Activated CD4-positive, alpha-beta T cell treated with anti-CD3 and anti-CD28 coated beads for 36 hours (primary cell): ENCODE results near the gene ZFYVE28. TPM values are rescaled to one million over a fixed set of nuclear protein-coding genes. Genes with fewer than 3 reads are reported as not detected.
"Not testable (repeated sequence)": the region's sequence is repeated elsewhere in the genome, so short reads cannot be mapped to it uniquely, and the experiment has no call there.

Experiments
- ATAC-seq: fragments of 200-7000 bp; cut with Tn5 transposase; one replicate; pipeline ENCODE4 v1.10.0; 2021; ENCODE audit warnings: mild to moderate bottlenecking, moderate library complexity
- CTCF ChIA-PET: fragments of 350-600 bp; sonication (Branson Sonifier 250); formaldehyde crosslinking; loops from one replicate; lab custom pipeline; 2021; ENCODE audit warnings: antibody characterized with exemption; lab: Charles Lee
- POLR2A ChIA-PET: fragments of 350-600 bp; sonication (Branson Sonifier 250); formaldehyde crosslinking; loops from one replicate; lab custom pipeline; 2021; ENCODE audit warnings: antibody characterized with exemption, inconsistent platforms; lab: Charles Lee
- DNase-seq: peaks from one replicate; pipeline ENCODE4 v3.0.0-alpha.2; 2020
- H3K27ac Mint-ChIP-seq: one replicate; pipeline ENCODE4 v1.8.0; 2021; ENCODE audit warnings: mixed read lengths
- H3K27me3 Mint-ChIP-seq: one replicate; pipeline ENCODE4 v1.8.0; 2021; ENCODE audit warnings: mixed read lengths
- H3K36me3 Mint-ChIP-seq: one replicate; pipeline ENCODE4 v1.8.0; 2021; ENCODE audit warnings: low read depth, mixed read lengths
- H3K4me1 Mint-ChIP-seq: one replicate; pipeline ENCODE4 v1.8.0; 2021; ENCODE audit warnings: mixed read lengths
- H3K4me3 Mint-ChIP-seq: one replicate; pipeline ENCODE4 v1.8.0; 2021; ENCODE audit warnings: mild to moderate bottlenecking, moderate library complexity, mixed read lengths
- H3K9me3 Mint-ChIP-seq: one replicate; pipeline ENCODE4 v1.8.0; 2021; ENCODE audit warnings: low read depth, mixed read lengths
- intact Hi-C, 2 experiments: fragments of 100-400 bp; cut with DNase I in 1 of 2; cut with micrococcal nuclease in 1 of 2; formaldehyde crosslinking; loops; one replicate each; pipeline versions ENCODE4 v1.14.2 to v1.15.1; 2022 to 2024; cut with DNase I, micrococcal nuclease
- total RNA-seq, 2 experiments: library from RNA; stranded (reverse); gene quantifications; one replicate each; pipeline ENCODE4 v1.2.3, GENCODE V29; 2021

ZFYVE28 gene
- total RNA-seq, 2 experiments from 2014 or later, result 8.7 to 9.3 TPM

- no peak overlapping the region for H3K4me3 Mint-ChIP-seq
- DNase-seq, result no peak
- intact Hi-C loops, result no loop called here
- CTCF ChIA-PET, result interaction anchor here (0.5 to 1.7 kb wide), 3 partner anchors 17 to 338 kb away, joined by 3 to 5 read pairs (median 4); partner anchors contain the start of gene CFAP99
- POLR2A ChIA-PET, result no interaction called here
- H3K27me3 Mint-ChIP-seq, result no peaks in the 10 kb centered on the region
- no peak overlapping the region for H3K27ac Mint-ChIP-seq
- no peaks in the 10 kb centered on the region for H3K9me3 Mint-ChIP-seq
- no peak for ATAC-seq
- no peaks in the 10 kb centered on the region for H3K36me3 Mint-ChIP-seq
- H3K4me1 Mint-ChIP-seq, result no peaks in the 10 kb centered on the region
Measured at GRCh38 chr4:2436301-2436700, 17.9 kb upstream of the ZFYVE28 start.

GRCh38 chr4:2434420-2434819 is 16.0 kb upstream of the ZFYVE28 start:
- Mint-ChIP-seq H3K4me3 (no peak overlapping the region), H3K27ac (no peak overlapping the region), H3K27me3 (no peaks in the 10 kb centered on the region), H3K4me1 (no peaks in the 10 kb centered on the region), H3K36me3 (no peaks in the 10 kb centered on the region), H3K9me3 (no peaks in the 10 kb centered on the region)
- POLR2A ChIA-PET, result no interaction called here
- DNase-seq (no peak), ATAC-seq (no peak)
- intact Hi-C loops, result no loop called here
- CTCF ChIA-PET, result interaction anchor here (0.5 to 0.7 kb wide), 2 partner anchors 13 to 135 kb away, joined by 3 to 4 read pairs; no protein-coding TSS in a partner anchor

- DNase-seq (no peak), ATAC-seq (no peak)
- Mint-ChIP-seq H3K4me1 (no peaks in the 10 kb centered on the region), H3K27ac (no peak overlapping the region), H3K27me3 (no peaks in the 10 kb centered on the region), H3K9me3 (no peaks in the 10 kb centered on the region), H3K4me3 (no peak overlapping the region), H3K36me3 (no peaks in the 10 kb centered on the region)
- intact Hi-C loops, result no loop called here
- ChIA-PET CTCF (interaction anchor here (0.5 to 0.7 kb wide), 2 partner anchors 13 to 134 kb away, joined by 3 to 4 read pairs; no protein-coding TSS in a partner anchor), POLR2A (no interaction called here)
Measured at GRCh38 chr4:2433609-2434350, 15.3 kb upstream of the ZFYVE28 start.

GRCh38 chr4:2432991-2433530 is 14.6 kb upstream of the ZFYVE28 start:
- no peaks in the 10 kb centered on the region for H3K27me3 Mint-ChIP-seq
- ATAC-seq (no peak), DNase-seq (no peak)
- CTCF ChIA-PET, result no interaction called here
- H3K4me1 Mint-ChIP-seq, result no peaks in the 10 kb centered on the region
- H3K27ac Mint-ChIP-seq, result no peak overlapping the region
- POLR2A ChIA-PET, result no interaction called here
- intact Hi-C loops, result no loop called here
- no peak overlapping the region for H3K4me3 Mint-ChIP-seq
- no peaks in the 10 kb centered on the region for H3K9me3 Mint-ChIP-seq
- no peaks in the 10 kb centered on the region for H3K36me3 Mint-ChIP-seq

DNA sequence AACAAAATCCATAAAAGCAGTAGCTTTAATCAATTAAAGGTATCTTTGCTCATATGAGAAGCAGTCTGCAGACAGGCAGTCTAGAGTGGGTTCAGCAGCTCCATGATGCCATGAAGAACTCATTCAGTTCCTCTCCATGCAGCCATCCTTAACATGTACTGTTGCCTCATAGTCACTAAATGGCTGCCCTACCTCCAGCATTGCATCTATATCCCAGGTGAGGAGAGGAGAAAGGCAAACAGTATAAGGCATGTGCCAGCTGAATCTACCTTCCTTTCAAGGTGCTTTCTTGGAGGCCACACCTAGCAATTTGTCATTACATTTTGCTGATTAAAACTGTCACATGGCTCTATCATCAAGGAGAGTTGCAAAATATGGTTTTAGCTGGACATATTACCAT is 13.6 kb upstream of the ZFYVE28 start:
- Mint-ChIP-seq H3K4me1 (no peaks in the 10 kb centered on the region), H3K27me3 (no peaks in the 10 kb centered on the region), H3K4me3 (no peak overlapping the region), H3K36me3 (no peaks in the 10 kb centered on the region), H3K27ac (no peak overlapping the region), H3K9me3 (no peaks in the 10 kb centered on the region)
- no peak for DNase-seq
- ATAC-seq, result no peak
- POLR2A ChIA-PET, result no interaction called here
- CTCF ChIA-PET, result interaction anchor here (1.1 kb wide), 1 partner anchor 10 kb away, joined by 4 read pairs; no protein-coding TSS in a partner anchor
- intact Hi-C loops, result no loop called here

GRCh38 chr4:2429945-2430757 is 11.7 kb upstream of the ZFYVE28 start:
- DNase-seq, CTCF ChIA-PET, H3K4me1 Mint-ChIP-seq, H3K36me3 Mint-ChIP-seq, H3K4me3 Mint-ChIP-seq, H3K27ac Mint-ChIP-seq, H3K9me3 Mint-ChIP-seq, intact Hi-C loops, H3K27me3 Mint-ChIP-seq, ATAC-seq, POLR2A ChIA-PET: not testable (repeated sequence)

DNA sequence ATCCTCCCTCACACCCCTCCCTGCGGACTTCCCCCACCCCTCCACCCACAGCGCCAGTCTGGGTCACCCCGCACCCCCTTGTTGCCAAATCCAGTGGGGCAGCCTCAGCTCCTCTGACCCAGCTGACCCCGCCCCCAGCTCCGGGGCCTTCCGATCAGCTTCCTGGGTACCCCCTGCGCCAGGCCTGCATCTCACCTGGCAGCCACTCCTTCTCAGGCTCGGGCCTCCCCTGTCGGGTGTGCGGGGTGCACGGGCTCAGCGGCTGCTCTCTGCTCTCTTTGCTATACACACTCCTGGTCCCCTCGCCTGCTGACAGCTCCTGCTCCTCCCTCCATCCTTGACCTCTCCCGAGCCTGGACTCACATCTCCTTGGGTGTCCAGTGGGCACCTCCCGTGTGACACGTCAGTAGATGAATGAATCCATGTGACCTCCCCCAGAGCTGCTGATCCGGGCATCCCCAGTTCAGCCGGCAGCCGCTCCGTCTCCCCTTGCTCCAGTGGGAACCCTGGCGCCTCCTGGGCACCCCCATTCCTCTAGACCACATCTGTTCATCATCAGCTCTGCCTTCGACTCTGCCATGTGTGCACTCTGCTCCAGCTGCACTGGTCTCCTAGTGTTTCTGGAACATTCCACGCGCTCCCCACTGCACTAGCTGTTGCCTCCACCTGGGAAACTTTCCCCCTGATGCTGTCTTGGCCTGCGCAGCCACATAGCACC is 10.2 kb upstream of the ZFYVE28 start:
- Mint-ChIP-seq H3K27ac (no peak overlapping the region), H3K9me3 (no peaks in the 10 kb centered on the region), H3K4me1 (no peaks in the 10 kb centered on the region), H3K36me3 (no peaks in the 10 kb centered on the region), H3K4me3 (no peak overlapping the region), H3K27me3 (peaks cover 2% of the 10 kb centered on the region)
- DNase-seq (no peak), ATAC-seq (no peak)
- intact Hi-C loops, result no loop called here
- ChIA-PET POLR2A (no interaction called here), CTCF (interaction anchor here (0.6 to 0.8 kb wide), 2 partner anchors 208 to 624 kb away, joined by 3 read pairs; no protein-coding TSS in a partner anchor)

- ChIA-PET POLR2A (no interaction called here), CTCF (interaction anchor here (0.6 to 0.7 kb wide), 2 partner anchors 14 to 623 kb away, joined by 3 read pairs; no protein-coding TSS in a partner anchor)
- H3K4me3 Mint-ChIP-seq, result no peak overlapping the region
- no peaks in the 10 kb centered on the region for H3K36me3 Mint-ChIP-seq
- H3K9me3 Mint-ChIP-seq, result no peaks in the 10 kb centered on the region
- no peak for DNase-seq
- no peak overlapping the region for H3K27ac Mint-ChIP-seq
- H3K4me1 Mint-ChIP-seq, result no peaks in the 10 kb centered on the region
- ATAC-seq, result no peak
- H3K27me3 Mint-ChIP-seq, result peaks cover 2% of the 10 kb centered on the region
- intact Hi-C loops, result no loop called here
Measured at GRCh38 chr4:2427383-2428334, 9.2 kb upstream of the ZFYVE28 start.

DNA sequence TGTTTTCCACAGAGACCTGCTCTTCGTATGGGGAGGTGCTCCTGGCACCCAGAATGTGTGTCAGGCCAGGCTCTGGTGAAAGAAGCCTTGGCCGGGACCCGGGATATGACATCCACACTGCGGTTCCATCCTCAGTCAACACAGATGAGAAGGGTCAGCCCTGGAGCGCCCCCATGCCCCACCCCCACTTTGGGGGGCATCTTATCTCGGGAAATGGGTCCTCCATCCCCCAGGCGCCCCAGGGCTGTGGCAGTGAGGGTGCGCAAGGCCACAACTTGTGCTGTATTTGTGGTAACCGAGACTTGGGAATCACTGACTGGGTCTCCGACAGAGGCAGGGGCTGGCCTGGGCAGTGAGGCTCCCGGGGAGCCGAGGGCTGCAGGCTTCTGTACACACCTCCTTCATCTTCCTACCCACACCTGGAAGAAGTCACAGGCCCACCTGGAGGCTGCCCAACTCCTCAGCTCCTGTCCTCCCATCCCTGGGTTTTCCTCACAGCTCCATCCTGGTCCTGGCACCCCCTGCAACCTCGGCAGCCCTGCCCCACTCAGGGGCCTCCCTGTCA is 8.3 kb upstream of the ZFYVE28 start:
- no peak for ATAC-seq
- Mint-ChIP-seq H3K9me3 (no peaks in the 10 kb centered on the region), H3K27ac (no peak overlapping the region), H3K36me3 (no peaks in the 10 kb centered on the region), H3K4me1 (no peaks in the 10 kb centered on the region), H3K4me3 (no peak overlapping the region), H3K27me3 (peaks cover 2% of the 10 kb centered on the region)
- intact Hi-C loops, result no loop called here
- no peak for DNase-seq
- ChIA-PET CTCF (no interaction called here), POLR2A (no interaction called here)

GRCh38 chr4:2426069-2426397 is 7.6 kb upstream of the ZFYVE28 start:
- no peak for ATAC-seq
- DNase-seq, result no peak
- Mint-ChIP-seq H3K27me3 (peaks cover 3% of the 10 kb centered on the region), H3K36me3 (no peaks in the 10 kb centered on the region), H3K9me3 (no peaks in the 10 kb centered on the region), H3K4me1 (no peaks in the 10 kb centered on the region), H3K4me3 (no peak overlapping the region), H3K27ac (no peak overlapping the region)
- POLR2A ChIA-PET, result no interaction called here
- intact Hi-C loops, result no loop called here
- CTCF ChIA-PET, result no interaction called here
